BJ (cell line): ENCODE data around the gene PRKCQ. TPM values are rescaled to one million over a fixed set of nuclear protein-coding genes. Genes with fewer than 3 reads are reported as not detected.

Experiments
- CTCF ChIA-PET: fragments of 350-600 bp; formaldehyde crosslinking; extraction: SDS; loops from one replicate; lab custom pipeline; 2021; ENCODE audit warnings: antibody characterized with exemption, inconsistent platforms; lab: Yijun Ruan, JAX
- POLR2A ChIA-PET: fragments of 300-600 bp; sonication (Branson Sonifier 250); formaldehyde crosslinking; extraction: SDS; loops from one replicate; lab custom pipeline; 2021; ENCODE audit warnings: antibody characterized with exemption; lab: Charles Lee
- DNase-seq: peaks from one replicate; pipeline ENCODE4 v3.0.0-alpha.2; 2011; ENCODE audit warnings: low read depth
- H3K27me3 ChIP-seq: 2 replicates; pipeline ENCODE4 v1.6.0; 2011; ENCODE audit warnings: low read length; ENCODE audit not compliant: control insufficient read depth, insufficient read depth
- H3K36me3 ChIP-seq: 2 replicates; pipeline ENCODE4 v1.5.1; 2011; ENCODE audit warnings: low read length; ENCODE audit not compliant: control insufficient read depth, insufficient read depth
- H3K4me3 ChIP-seq: 2 replicates; pipeline ENCODE4 v1.5.1; 2011; ENCODE audit warnings: low read depth, mild to moderate bottlenecking, control low read depth, low read length
- polyA plus RNA-seq: library from polyadenylated mRNA; depleted of rRNA; stranded (reverse); fragments of >200 nt; gene quantifications from 2 replicates; pipeline ENCODE4 v1.2.3, GENCODE V29; 2011
- TF ChIP-seq, protein P1 (sequence below): IDR thresholded peaks from 2 replicates; pipeline ENCODE4 v1.5.1; 2011; ENCODE audit warnings: low read depth, mild to moderate bottlenecking, control low read depth, inconsistent platforms, low read length, moderate library complexity; ENCODE audit not compliant: insufficient read depth

The PRKCQ gene
- polyA plus RNA-seq, 1 experiment, result 0.06 TPM

DNA sequence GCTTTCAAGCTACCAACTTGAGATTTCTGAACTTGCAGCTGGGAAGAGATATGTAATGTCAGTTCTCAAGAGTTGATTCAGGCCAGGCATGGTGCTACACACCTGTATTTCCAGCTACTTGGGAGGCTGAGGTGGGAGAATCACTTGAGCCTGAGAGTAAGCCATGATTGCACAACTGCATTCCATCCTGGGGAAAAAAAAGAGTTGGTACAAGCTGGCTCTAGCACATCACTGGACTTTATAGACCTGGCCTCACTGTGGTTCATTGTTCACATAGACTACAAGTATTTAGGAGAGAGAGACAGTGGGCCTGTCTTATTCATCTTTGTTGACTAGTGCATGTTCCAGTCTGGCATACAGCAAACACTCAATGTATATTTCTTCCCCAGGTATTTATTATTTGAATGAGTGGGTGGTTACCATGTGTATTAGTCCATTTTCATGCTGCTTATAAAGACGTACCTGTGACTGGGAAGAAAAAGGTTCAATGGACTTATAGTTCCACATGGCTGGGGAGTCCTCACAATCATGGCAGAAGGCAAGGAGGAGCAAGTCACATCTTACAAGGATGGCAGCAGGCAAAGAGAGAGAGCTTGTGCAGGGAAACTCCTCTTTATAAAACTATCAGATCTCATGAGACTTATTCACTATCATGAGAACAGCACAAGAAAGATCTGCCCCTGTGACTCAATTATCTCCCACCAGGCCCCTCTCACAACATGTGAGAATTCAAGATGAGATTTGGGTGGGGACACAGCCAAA is 200.9 kb downstream of the PRKCQ start:
- H3K4me3 ChIP-seq, result no peak overlapping the region
- ChIA-PET CTCF (interaction anchor here (0.7 kb wide), 1 partner anchor 16 kb away, joined by 3 read pairs; no protein-coding TSS in a partner anchor), POLR2A (no interaction called here)
- H3K27me3 ChIP-seq, result no peaks in the 10 kb centered on the region
- no peak for DNase-seq
- TF ChIP-seq, protein P1, sequence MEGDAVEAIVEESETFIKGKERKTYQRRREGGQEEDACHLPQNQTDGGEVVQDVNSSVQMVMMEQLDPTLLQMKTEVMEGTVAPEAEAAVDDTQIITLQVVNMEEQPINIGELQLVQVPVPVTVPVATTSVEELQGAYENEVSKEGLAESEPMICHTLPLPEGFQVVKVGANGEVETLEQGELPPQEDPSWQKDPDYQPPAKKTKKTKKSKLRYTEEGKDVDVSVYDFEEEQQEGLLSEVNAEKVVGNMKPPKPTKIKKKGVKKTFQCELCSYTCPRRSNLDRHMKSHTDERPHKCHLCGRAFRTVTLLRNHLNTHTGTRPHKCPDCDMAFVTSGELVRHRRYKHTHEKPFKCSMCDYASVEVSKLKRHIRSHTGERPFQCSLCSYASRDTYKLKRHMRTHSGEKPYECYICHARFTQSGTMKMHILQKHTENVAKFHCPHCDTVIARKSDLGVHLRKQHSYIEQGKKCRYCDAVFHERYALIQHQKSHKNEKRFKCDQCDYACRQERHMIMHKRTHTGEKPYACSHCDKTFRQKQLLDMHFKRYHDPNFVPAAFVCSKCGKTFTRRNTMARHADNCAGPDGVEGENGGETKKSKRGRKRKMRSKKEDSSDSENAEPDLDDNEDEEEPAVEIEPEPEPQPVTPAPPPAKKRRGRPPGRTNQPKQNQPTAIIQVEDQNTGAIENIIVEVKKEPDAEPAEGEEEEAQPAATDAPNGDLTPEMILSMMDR, result no peak
- no peaks in the 10 kb centered on the region for H3K36me3 ChIP-seq
